Tongue (tissue), 2 donors: Measurements from ENCODE around the gene MRPS10. TPM values are rescaled to one million over a fixed set of nuclear protein-coding genes. Genes with fewer than 3 reads are reported as not detected.
A peak's percentile ranks its signal among the peaks of the same experiment; 100 is the strongest.

ENCODE experiments used
- DNase-seq: peaks from one replicate; pipeline ENCODE4 v3.0.0-alpha.2; 2015
- total RNA-seq: library from RNA; depleted of rRNA; stranded (reverse); fragments of >200 nt; gene quantifications from one replicate; pipeline ENCODE4 v1.2.3, GENCODE V29; 2014

Gene MRPS10
- total RNA-seq: 72.4 TPM

- DNase-seq: peak; percentile 98
Observed at GRCh38 chr6:42217519-42218367, at the start of gene MRPS10. TSS of gene MRPS10 (minus strand) at chr6:42217861. CDS start at chr6:42217849, 12 bp downstream.

- no peak for DNase-seq
Observed at GRCh38 chr6:42266538-42266937, 48.9 kb upstream of the MRPS10 start.

- DNase-seq: no peak
Observed at GRCh38 chr6:42264852-42265390, 47.3 kb upstream of the MRPS10 start.

GRCh38 chr6:42264162-42264851, 46.6 kb upstream of the MRPS10 start:
- no peak for DNase-seq

- DNase-seq: no peak
Observed at GRCh38 chr6:42263165-42263728, 45.6 kb upstream of the MRPS10 start.

GRCh38 chr6:42260972-42261371, 43.3 kb upstream of the MRPS10 start:
- DNase-seq: no peak

- DNase-seq: no peak
Observed at GRCh38 chr6:42260396-42260888, 42.8 kb upstream of the MRPS10 start.

GRCh38 chr6:42259841-42260395, 42.3 kb upstream of the MRPS10 start:
- no peak for DNase-seq

- DNase-seq: no peak
Observed at GRCh38 chr6:42259286-42259685, 41.6 kb upstream of the MRPS10 start.

- DNase-seq: no peak
Observed at GRCh38 chr6:42257614-42258013, 40.0 kb upstream of the MRPS10 start.

GRCh38 chr6:42257063-42257462, 39.4 kb upstream of the MRPS10 start:
- no peak for DNase-seq

- DNase-seq: no peak
Observed at GRCh38 chr6:42255050-42255449, 37.4 kb upstream of the MRPS10 start.

GRCh38 chr6:42254505-42254904, 36.8 kb upstream of the MRPS10 start:
- no peak for DNase-seq

GRCh38 chr6:42251911-42252637, 34.4 kb upstream of the MRPS10 start:
- DNase-seq: peak; percentile 84

- DNase-seq: peak; percentile 81
Observed at GRCh38 chr6:42251500-42251899, 33.8 kb upstream of the MRPS10 start.

GRCh38 chr6:42250274-42250931, 32.7 kb upstream of the MRPS10 start:
- DNase-seq: peak; percentile 35

GRCh38 chr6:42249279-42249678, 31.6 kb upstream of the MRPS10 start:
- DNase-seq: peak; percentile 55

GRCh38 chr6:42243046-42243445, 25.4 kb upstream of the MRPS10 start:
- no peak for DNase-seq

GRCh38 chr6:42241915-42242314, 24.3 kb upstream of the MRPS10 start:
- DNase-seq: no peak

GRCh38 chr6:42239736-42240375, 22.2 kb upstream of the MRPS10 start:
- no peak for DNase-seq

- DNase-seq: no peak
Observed at GRCh38 chr6:42239333-42239732, 21.7 kb upstream of the MRPS10 start.
